ENCODE measurements around the gene HIRA.

HIRA gene

DNA sequence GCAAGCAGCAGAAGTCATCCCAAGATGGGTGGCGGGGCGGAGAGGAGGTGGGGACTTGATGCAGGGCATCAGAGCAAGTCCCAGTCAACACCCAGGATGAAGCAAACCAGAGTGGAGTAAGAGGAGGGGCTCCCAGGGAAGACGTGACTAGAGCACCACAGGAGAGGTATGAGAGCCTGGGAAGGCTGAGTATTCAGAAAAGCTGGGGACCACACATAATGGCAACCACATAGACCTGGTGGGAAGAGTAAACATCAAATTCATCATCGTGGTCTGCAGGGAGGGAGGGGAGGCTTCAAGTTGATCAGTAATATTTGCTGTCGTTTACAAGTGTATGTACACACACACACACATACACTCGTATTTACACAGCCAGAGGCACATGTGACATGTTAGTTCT lies 79.3 kb downstream of the HIRA start:
- TF ChIP-seq CREB1 (IDR thresholded peaks at IDR 0.05; ENCODE audit: low read depth) (no peak), TEAD4 (IDR thresholded peaks at IDR 0.05) (no peak), USF1 (IDR thresholded peaks at IDR 0.05) (no peak), CEBPB (IDR thresholded peaks at IDR 0.05) (no peak), ZBTB7A (IDR thresholded peaks at IDR 0.05; ENCODE audit: low read depth) (no peak), TCF12 (IDR thresholded peaks at IDR 0.05; ENCODE audit: low read depth) (no peak), REST (IDR thresholded peaks at IDR 0.05; ENCODE audit: low read depth) (no peak), EGR1 (IDR thresholded peaks at IDR 0.05) (no peak), TAF1 (IDR thresholded peaks at IDR 0.05; ENCODE audit: low read depth) (no peak), NFIC (IDR thresholded peaks at IDR 0.05) (no peak), RAD21 (IDR thresholded peaks at IDR 0.05; ENCODE audit: low read depth) (no peak), MAX (IDR thresholded peaks at IDR 0.05) (no peak), FOXM1 (IDR thresholded peaks at IDR 0.05; ENCODE audit: borderline replicate concordance, low read depth) (no peak), YY1 (IDR thresholded peaks at IDR 0.05; ENCODE audit: low read depth) (no peak), EP300 (IDR thresholded peaks at IDR 0.05; ENCODE audit: borderline replicate concordance) (no peak)

DNA sequence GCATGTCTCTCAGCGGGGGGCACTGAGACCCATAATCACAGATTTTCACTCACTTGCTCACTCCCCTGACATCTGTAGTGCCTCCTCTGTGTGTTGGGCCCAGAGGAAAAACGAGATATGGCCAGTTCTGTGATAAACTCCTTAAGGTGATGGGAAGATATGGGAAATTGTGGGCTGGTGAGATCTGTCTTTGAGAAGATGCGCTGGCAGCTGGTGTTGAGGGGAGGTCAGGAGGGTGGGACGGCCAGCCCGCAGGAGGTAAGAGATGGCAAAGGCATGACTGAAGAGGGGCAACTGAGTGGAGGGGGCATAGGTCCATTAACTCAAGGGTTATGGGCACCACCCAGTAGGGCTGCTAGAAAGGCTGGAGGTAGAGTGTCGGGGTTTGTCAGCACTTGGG lies 79.9 kb downstream of the HIRA start:
- TF ChIP-seq REST (IDR thresholded peaks at IDR 0.05; ENCODE audit: low read depth) (no peak), YY1 (IDR thresholded peaks at IDR 0.05; ENCODE audit: low read depth) (no peak), NFIC (IDR thresholded peaks at IDR 0.05) (no peak), RAD21 (IDR thresholded peaks at IDR 0.05; ENCODE audit: low read depth) (no peak), TAF1 (IDR thresholded peaks at IDR 0.05; ENCODE audit: low read depth) (no peak), FOXM1 (IDR thresholded peaks at IDR 0.05; ENCODE audit: borderline replicate concordance, low read depth) (no peak), EGR1 (IDR thresholded peaks at IDR 0.05) (no peak), EP300 (IDR thresholded peaks at IDR 0.05; ENCODE audit: borderline replicate concordance) (no peak), CREB1 (IDR thresholded peaks at IDR 0.05; ENCODE audit: low read depth) (no peak)

DNA sequence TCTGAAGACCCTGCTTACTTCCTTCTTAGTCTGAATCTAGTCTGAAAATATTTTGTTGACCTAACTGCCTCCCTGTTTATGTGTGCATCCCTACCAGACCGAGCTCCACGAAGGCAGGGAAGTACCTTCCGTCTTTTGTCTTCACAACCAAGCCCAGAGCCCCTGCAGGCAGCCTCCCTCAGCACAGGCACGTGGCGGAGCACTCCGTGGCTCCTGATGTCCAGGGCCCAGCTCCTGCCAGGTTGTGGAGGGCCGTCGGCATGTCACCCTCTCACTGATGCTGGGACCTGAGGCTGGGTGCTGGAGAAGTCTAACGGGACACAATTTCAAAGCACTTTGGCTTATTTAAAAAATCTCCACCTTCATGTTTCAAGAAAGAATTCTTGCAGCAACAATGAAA lies 80.6 kb downstream of the HIRA start:
- TF ChIP-seq CREB1 (IDR thresholded peaks at IDR 0.05; ENCODE audit: low read depth) (no peak), RAD21 (IDR thresholded peaks at IDR 0.05; ENCODE audit: low read depth) (no peak), ZBTB7A (IDR thresholded peaks at IDR 0.05; ENCODE audit: low read depth) (no peak), YY1 (IDR thresholded peaks at IDR 0.05; ENCODE audit: low read depth) (no peak), TEAD4 (IDR thresholded peaks at IDR 0.05) (no peak), MAX (IDR thresholded peaks at IDR 0.05) (no peak), TAF1 (IDR thresholded peaks at IDR 0.05; ENCODE audit: low read depth) (no peak), NFIC (IDR thresholded peaks at IDR 0.05) (no peak), EP300 (IDR thresholded peaks at IDR 0.05; ENCODE audit: borderline replicate concordance) (no peak), EGR1 (IDR thresholded peaks at IDR 0.05) (no peak), FOXM1 (IDR thresholded peaks at IDR 0.05; ENCODE audit: borderline replicate concordance, low read depth) (no peak), USF1 (IDR thresholded peaks at IDR 0.05) (no peak), CEBPB (IDR thresholded peaks at IDR 0.05) (no peak), REST (IDR thresholded peaks at IDR 0.05; ENCODE audit: low read depth) (no peak), TCF12 (IDR thresholded peaks at IDR 0.05; ENCODE audit: low read depth) (no peak)

- TF ChIP-seq EGR1 (IDR thresholded peaks at IDR 0.05) (no peak), TAF1 (IDR thresholded peaks at IDR 0.05; ENCODE audit: low read depth) (no peak), YY1 (IDR thresholded peaks at IDR 0.05; ENCODE audit: low read depth) (no peak), EP300 (IDR thresholded peaks at IDR 0.05; ENCODE audit: borderline replicate concordance) (no peak), CREB1 (IDR thresholded peaks at IDR 0.05; ENCODE audit: low read depth) (no peak), USF1 (IDR thresholded peaks at IDR 0.05) (no peak), RAD21 (IDR thresholded peaks at IDR 0.05; ENCODE audit: low read depth) (no peak), MAX (IDR thresholded peaks at IDR 0.05) (no peak), REST (IDR thresholded peaks at IDR 0.05; ENCODE audit: low read depth) (no peak), TEAD4 (IDR thresholded peaks at IDR 0.05) (no peak), NFIC (IDR thresholded peaks at IDR 0.05) (no peak), FOXM1 (IDR thresholded peaks at IDR 0.05; ENCODE audit: borderline replicate concordance, low read depth) (no peak), CEBPB (IDR thresholded peaks at IDR 0.05) (no peak)
These were observed 81.1 kb downstream of the HIRA start for GRCh38 chr22:19350476-19350859.

All from Ishikawa (cell line).